ENCODE measurements around the gene DNAJC7. TPM values are rescaled to one million over a fixed set of nuclear protein-coding genes. Genes with fewer than 3 reads are reported as not detected.

The DNAJC7 gene
- total and polyA plus RNA-seq, 8 donors = 12.3 to 161 (median 70.6) TPM

GRCh38 chr17:42052346-42052877, 35.2 kb upstream of the DNAJC7 start:
- H3K9me3 ChIP-seq = no peaks in the 10 kb centered on the region
- no peak for DNase-seq
- H3K4me1 ChIP-seq = peaks cover 10 to 13% (median 12%) of the 10 kb centered on the region in 4 donors
- TF ChIP-seq POLR2A (IDR thresholded peaks at IDR 0.05) (no peak), CTCF (IDR thresholded peaks at IDR 0.05) (no peak), POLR2AphosphoS5 (IDR thresholded peaks at IDR 0.05) (no peak), EP300 (IDR thresholded peaks at IDR 0.05) (no peak)
- H3K27me3 ChIP-seq = peaks cover 0 to 41% (median 17%) of the 10 kb centered on the region in 3 donors
- no peak overlapping the region for H3K4me3 ChIP-seq
- no peak overlapping the region for H3K27ac ChIP-seq
- no peaks in the 10 kb centered on the region for H3K36me3 ChIP-seq
- intact Hi-C loops (cut with DNase I; ENCODE audit: low total_unique reads) = no loop called here
- 55 to 64% (median 60%) methylated on average over 6 of the region's 6 CpGs for WGBS, 5 donors

- H3K4me1 ChIP-seq = peaks cover 10 to 13% (median 12%) of the 10 kb centered on the region in 4 donors
- TF ChIP-seq CTCF (IDR thresholded peaks at IDR 0.05) (no peak), POLR2A (IDR thresholded peaks at IDR 0.05) (no peak), EP300 (IDR thresholded peaks at IDR 0.05) (no peak), POLR2AphosphoS5 (IDR thresholded peaks at IDR 0.05) (no peak)
- H3K27ac ChIP-seq = no peak overlapping the region
- no peaks in the 10 kb centered on the region for H3K9me3 ChIP-seq
- intact Hi-C loops (cut with DNase I; ENCODE audit: low total_unique reads) = no loop called here
- peaks cover 0 to 41% (median 17%) of the 10 kb centered on the region in 3 donors for H3K27me3 ChIP-seq
- no peaks in the 10 kb centered on the region for H3K36me3 ChIP-seq
- WGBS, 5 donors = 87 to 98% (median 91%) methylated on average over 7 of the region's 7 CpGs
- no peak overlapping the region for H3K4me3 ChIP-seq
- no peak for DNase-seq
Observed at GRCh38 chr17:42051645-42052044, 34.4 kb upstream of the DNAJC7 start.

- Histone ChIP-seq H3K27ac (no peak overlapping the region), H3K36me3 (no peaks in the 10 kb centered on the region), H3K9me3 (no peaks in the 10 kb centered on the region), H3K4me3 (peak overlapping the region; percentile 62 to 82 (median 70)), H3K27me3 (peaks cover 0 to 38% (median 17%) of the 10 kb centered on the region in 3 donors), H3K4me1 (peaks cover 10 to 13% (median 12%) of the 10 kb centered on the region in 4 donors)
- TF ChIP-seq CTCF (IDR thresholded peaks at IDR 0.05) (no peak), POLR2AphosphoS5 (IDR thresholded peaks at IDR 0.05) (no peak), POLR2A (IDR thresholded peaks at IDR 0.05) (no peak), EP300 (IDR thresholded peaks at IDR 0.05) (no peak)
- DNase-seq = no peak
- WGBS, 5 donors = 48 to 67% (median 53%) methylated on average over 8 of the region's 8 CpGs
- intact Hi-C loops (cut with DNase I; ENCODE audit: low total_unique reads) = no loop called here
Observed at GRCh38 chr17:42051013-42051400, 33.8 kb upstream of the DNAJC7 start.

GRCh38 chr17:42050393-42051012, 33.3 kb upstream of the DNAJC7 start, which contains the start of gene C17orf113:
Gene C17orf113 (minus strand): TSS chr17:42050601. CDS start chr17:42043376, 7,225 bp downstream.
- DNase-seq = peak; percentile 62 to 90
- intact Hi-C loops (cut with DNase I; ENCODE audit: low total_unique reads) = no loop called here
- Histone ChIP-seq H3K4me3 (peak within 1 kb of the TSS; percentile 62 to 82 (median 70)), H3K27ac (peak within 1 kb of the TSS; percentile 29 to 64 (median 50)), H3K9me3 (no peaks in the 10 kb centered on the region), H3K4me1 (peaks cover 10 to 13% (median 12%) of the 10 kb centered on the region in 4 donors), H3K27me3 (peaks cover 0 to 33% (median 17%) of the 10 kb centered on the region in 3 donors), H3K36me3 (no peaks in the 10 kb centered on the region)
- 0 to 12% (median 1%) methylated on average over 4 to 65 of the region's 65 CpGs for WGBS, 5 donors
- no peak for TF ChIP-seq POLR2A (IDR thresholded peaks at IDR 0.05)
- TF ChIP-seq CTCF (IDR thresholded peaks at IDR 0.05) = peak in 1 of 7 experiments; percentile 5
- TF ChIP-seq POLR2AphosphoS5 (IDR thresholded peaks at IDR 0.05) = peak in 1 of 3 donors; percentile 35
- no peak for TF ChIP-seq EP300 (IDR thresholded peaks at IDR 0.05)

Data from stomach (tissue), 9 donors.